ENCODE data around the gene CAMK2B. TPM values are rescaled to one million over a fixed set of nuclear protein-coding genes. Genes with fewer than 3 reads are reported as not detected.
A peak's percentile ranks its signal among the peaks of the same experiment; 100 is the strongest.

CAMK2B gene
- polyA plus RNA-seq, 2 of the 4 experiments (the other 2 are of a cell fraction), result 0.17 TPM; not detected in 1

GRCh38 chr7:44294325-44295069 is 30.9 kb downstream of the CAMK2B start:
- CTCF ChIA-PET, result no interaction called here
- H3K27ac ChIP-seq, result no peak overlapping the region
- no peak for FAIRE-seq
- peak in 1 of 2 experiments; percentile 26; a peak in 3 of 6 replicates for ATAC-seq
- TF ChIP-seq HOXA7 (CRISPR knock-in tag; IDR thresholded peaks at IDR 0.05), result no peak
- no peak for TF ChIP-seq CTCF (IDR thresholded peaks at IDR 0.05)
- TF ChIP-seq CBX2 (IDR thresholded peaks at IDR 0.05; ENCODE audit: borderline replicate concordance, low read depth), result no peak
- no peak for TF ChIP-seq NR3C1 (IDR thresholded peaks at IDR 0.05)
- no peak for TF ChIP-seq POLR2A (IDR thresholded peaks at IDR 0.05; ENCODE audit: low read length)
- 28% methylated on average over 2 of the region's 2 CpGs for WGBS (ENCODE audit: missing lambda C conversion rate)
- no peaks in the 10 kb centered on the region for H3K9me3 ChIP-seq
- no peak for DNase-seq (ENCODE audit: low read depth in 1 of 2, low spot score in 1 of 2)
- POLR2A ChIA-PET, result no interaction called here
- H3K4me3 ChIP-seq, result no peak overlapping the region
- H3K4me1 ChIP-seq, result no peaks in the 10 kb centered on the region
- H3K4me2 ChIP-seq, result no peak overlapping the region

- WGBS (ENCODE audit: missing lambda C conversion rate), result 34% methylated on average over 16 of the region's 17 CpGs
- DNase-seq (ENCODE audit: low read depth in 1 of 2, low spot score in 1 of 2) (no peak), FAIRE-seq (no peak), ATAC-seq (peak in 1 of 2 experiments; percentile 31; a peak in 3 of 6 replicates)
- no peak overlapping the region for H3K27ac ChIP-seq
- H3K4me3 ChIP-seq, result no peak overlapping the region
- no peaks in the 10 kb centered on the region for H3K4me1 ChIP-seq
- TF ChIP-seq HEYL (CRISPR knock-in tag; IDR thresholded peaks at IDR 0.05) (no peak), NR3C1 (IDR thresholded peaks at IDR 0.05) (no peak), JUNB (IDR thresholded peaks at IDR 0.05) (no peak), CHD2 (IDR thresholded peaks at IDR 0.05; ENCODE audit: low read length, partially characterized antibody) (no peak), KDM5A (IDR thresholded peaks at IDR 0.05) (no peak), FOXS1 (CRISPR knock-in tag; IDR thresholded peaks at IDR 0.05) (no peak), BCL3 (IDR thresholded peaks at IDR 0.05) (no peak), JUN (IDR thresholded peaks at IDR 0.05) (no peak)
- no peak overlapping the region for H3K4me2 ChIP-seq
- CTCF ChIA-PET, result no interaction called here
- POLR2A ChIA-PET, result no interaction called here
- no peaks in the 10 kb centered on the region for H3K9me3 ChIP-seq
These were observed 31.7 kb downstream of the CAMK2B start for GRCh38 chr7:44293561-44294324.

- TF ChIP-seq HOXB13 (CRISPR knock-in tag; IDR thresholded peaks at IDR 0.05; ENCODE audit: low read depth) (no peak), ZC3H11A (IDR thresholded peaks at IDR 0.05) (no peak), CEBPB (IDR thresholded peaks at IDR 0.05) (no peak), MYC (IDR thresholded peaks at IDR 0.05; ENCODE audit: borderline replicate concordance, low read length) (no peak), EHF (CRISPR knock-in tag; IDR thresholded peaks at IDR 0.05) (no peak), RAD21 (conservative IDR thresholded peaks at IDR 0.05 in 1 of 2, IDR thresholded peaks at IDR 0.05 in 1 of 2) (no peak), NPAS2 (CRISPR knock-in tag; IDR thresholded peaks at IDR 0.05; ENCODE audit: borderline replicate concordance) (no peak), GATA3 (IDR thresholded peaks at IDR 0.05; ENCODE audit: borderline replicate concordance) (no peak), RCOR1 (IDR thresholded peaks at IDR 0.05; ENCODE audit: low read depth, low read length) (no peak), KDM5A (IDR thresholded peaks at IDR 0.05) (no peak), ESRRA (IDR thresholded peaks at IDR 0.05; ENCODE audit: borderline replicate concordance, low read length) (no peak), MAFK (IDR thresholded peaks at IDR 0.05; ENCODE audit: partially characterized antibody) (no peak), USF2 (IDR thresholded peaks at IDR 0.05) (no peak), CTCF (IDR thresholded peaks at IDR 0.05) (no peak)
- Histone ChIP-seq H3K27ac (no peak overlapping the region), H3K9me3 (no peaks in the 10 kb centered on the region), H3K4me1 (no peaks in the 10 kb centered on the region), H3K4me3 (no peak overlapping the region), H3K4me2 (no peak overlapping the region)
- 24% methylated on average over 13 of the region's 13 CpGs for WGBS (ENCODE audit: missing lambda C conversion rate)
- FAIRE-seq, result no peak
- ChIA-PET CTCF (no interaction called here), POLR2A (no interaction called here)
- DNase-seq (ENCODE audit: low read depth in 1 of 2, low spot score in 1 of 2), result no peak
- ATAC-seq, result no peak
These were observed 32.4 kb downstream of the CAMK2B start for GRCh38 chr7:44292876-44293560.
